ENCODE data around the gene RIC1. TPM values are rescaled to one million over a fixed set of nuclear protein-coding genes. Genes with fewer than 3 reads are reported as not detected.
A peak's percentile ranks its signal among the peaks of the same experiment; 100 is the strongest.

Gene RIC1
- total and polyA plus RNA-seq, 9 of the 15 experiments (the other 6 are each of a cell fraction or from before 2014, with no cell fraction given) = 3.2 to 25.8 (median 15.0) TPM

- TF ChIP-seq, protein P1, sequence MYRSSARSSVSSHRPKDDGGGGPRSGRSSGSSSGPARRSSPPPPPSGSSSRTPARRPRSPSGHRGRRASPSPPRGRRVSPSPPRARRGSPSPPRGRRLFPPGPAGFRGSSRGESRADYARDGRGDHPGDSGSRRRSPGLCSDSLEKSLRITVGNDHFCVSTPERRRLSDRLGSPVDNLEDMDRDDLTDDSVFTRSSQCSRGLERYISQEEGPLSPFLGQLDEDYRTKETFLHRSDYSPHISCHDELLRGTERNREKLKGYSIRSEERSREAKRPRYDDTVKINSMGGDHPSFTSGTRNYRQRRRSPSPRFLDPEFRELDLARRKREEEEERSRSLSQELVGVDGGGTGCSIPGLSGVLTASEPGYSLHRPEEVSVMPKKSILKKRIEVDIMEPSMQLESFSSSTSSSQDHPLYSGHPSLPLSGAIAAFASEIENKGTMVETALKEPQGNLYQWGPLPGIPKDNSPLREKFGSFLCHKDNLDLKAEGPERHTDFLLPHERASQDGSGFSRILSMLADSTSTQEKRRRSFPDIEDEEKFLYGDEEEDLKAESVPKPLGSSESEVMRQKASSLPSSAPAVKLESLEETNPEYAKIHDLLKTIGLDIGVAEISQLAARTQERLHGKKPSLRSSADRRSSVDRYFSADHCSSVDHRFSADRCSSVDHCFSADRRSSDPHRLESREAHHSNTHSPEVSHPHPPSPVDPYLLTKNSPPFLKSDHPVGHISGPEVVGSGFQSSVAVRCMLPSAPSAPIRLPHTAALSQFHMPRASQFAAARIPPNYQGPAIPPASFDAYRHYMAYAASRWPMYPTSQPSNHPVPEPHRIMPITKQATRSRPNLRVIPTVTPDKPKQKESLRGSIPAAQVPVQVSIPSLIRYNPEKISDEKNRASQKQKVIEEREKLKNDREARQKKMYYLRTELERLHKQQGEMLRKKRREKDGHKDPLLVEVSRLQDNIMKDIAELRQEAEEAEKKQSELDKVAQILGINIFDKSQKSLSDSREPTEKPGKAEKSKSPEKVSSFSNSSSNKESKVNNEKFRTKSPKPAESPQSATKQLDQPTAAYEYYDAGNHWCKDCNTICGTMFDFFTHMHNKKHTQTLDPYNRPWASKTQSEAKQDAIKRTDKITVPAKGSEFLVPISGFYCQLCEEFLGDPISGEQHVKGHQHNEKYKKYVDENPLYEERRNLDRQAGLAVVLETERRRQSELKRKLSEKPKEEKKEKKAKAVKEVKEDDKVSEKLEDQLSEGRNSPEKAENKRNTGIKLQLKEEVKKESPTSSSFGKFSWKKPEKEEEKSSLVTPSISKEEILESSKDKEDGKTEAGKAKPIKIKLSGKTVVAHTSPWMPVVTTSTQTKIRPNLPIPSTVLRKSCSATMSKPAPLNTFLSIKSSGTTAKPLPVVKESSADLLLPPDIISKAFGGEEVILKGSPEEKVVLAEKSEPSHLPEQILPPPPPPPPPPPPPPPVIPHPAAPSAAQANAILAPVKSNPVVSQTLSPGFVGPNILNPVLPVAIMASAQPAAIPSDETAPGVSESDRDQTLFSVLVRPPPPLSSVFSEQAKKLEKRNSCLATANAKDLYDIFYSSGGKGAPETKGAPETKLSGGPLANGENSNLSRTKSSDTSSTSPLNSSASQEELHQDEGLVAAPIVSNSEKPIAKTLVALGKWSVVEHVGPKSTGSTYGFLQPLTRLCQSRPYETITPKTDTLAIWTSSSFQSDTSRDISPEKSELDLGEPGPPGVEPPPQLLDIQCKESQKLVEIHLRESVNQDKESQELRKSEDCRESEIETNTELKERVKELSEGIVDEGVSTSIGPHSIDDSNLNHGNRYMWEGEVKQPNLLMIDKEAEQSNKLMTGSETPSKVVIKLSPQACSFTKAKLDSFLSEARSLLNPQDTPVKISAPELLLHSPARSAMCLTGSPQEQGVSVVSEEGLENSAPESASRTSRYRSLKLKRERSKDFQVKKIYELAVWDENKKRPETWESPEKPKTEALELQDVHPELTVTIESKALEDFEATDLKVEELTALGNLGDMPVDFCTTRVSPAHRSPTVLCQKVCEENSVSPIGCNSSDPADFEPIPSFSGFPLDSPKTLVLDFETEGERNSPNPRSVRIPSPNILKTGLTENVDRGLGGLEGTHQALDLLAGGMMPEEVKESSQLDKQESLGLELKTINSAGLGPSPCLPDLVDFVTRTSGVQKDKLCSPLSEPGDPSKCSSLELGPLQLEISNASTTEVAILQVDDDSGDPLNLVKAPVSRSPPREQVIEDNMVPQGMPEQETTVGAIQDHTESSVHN (IDR thresholded peaks at IDR 0.05; ENCODE audit: borderline replicate concordance in 1 of 2, low read depth in 1 of 2) = peak in 1 of 2 experiments; percentile 61; a peak in 2 of 4 replicates
- TF ChIP-seq SMARCC2 (IDR thresholded peaks at IDR 0.05; ENCODE audit: low read depth) (0 out of 2 replicates have a peak, but pooled peaks have one; percentile 19), FOXA1 (IDR thresholded peaks at IDR 0.05; ENCODE audit: borderline replicate concordance) (no peak), CEBPG (CRISPR knock-in tag; IDR thresholded peaks at IDR 0.05) (no peak), CEBPG (tag; conservative IDR thresholded peaks at IDR 0.05 in 1 of 2, IDR thresholded peaks at IDR 0.05 in 1 of 2) (peak; percentile 81 to 89)
- TF ChIP-seq, protein P2, sequence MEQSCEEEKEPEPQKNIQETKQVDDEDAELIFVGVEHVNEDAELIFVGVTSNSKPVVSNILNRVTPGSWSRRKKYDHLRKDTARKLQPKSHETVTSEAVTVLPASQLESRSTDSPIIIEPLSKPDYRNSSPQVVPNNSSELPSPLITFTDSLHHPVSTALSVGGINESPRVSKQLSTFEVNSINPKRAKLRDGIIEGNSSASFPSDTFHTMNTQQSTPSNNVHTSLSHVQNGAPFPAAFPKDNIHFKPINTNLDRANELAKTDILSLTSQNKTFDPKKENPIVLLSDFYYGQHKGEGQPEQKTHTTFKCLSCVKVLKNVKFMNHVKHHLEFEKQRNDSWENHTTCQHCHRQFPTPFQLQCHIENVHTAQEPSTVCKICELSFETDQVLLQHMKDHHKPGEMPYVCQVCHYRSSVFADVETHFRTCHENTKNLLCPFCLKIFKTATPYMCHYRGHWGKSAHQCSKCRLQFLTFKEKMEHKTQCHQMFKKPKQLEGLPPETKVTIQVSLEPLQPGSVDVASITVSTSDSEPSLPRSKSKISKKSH (CRISPR knock-in tag; IDR thresholded peaks at IDR 0.05) = no peak
Observed at GRCh38 chr9:5817862-5818261, 189.0 kb downstream of the RIC1 start (continued).
